Endodermal cell (in vitro differentiated cells): ENCODE results near the gene OR51D1. TPM values are rescaled to one million over a fixed set of nuclear protein-coding genes. Genes with fewer than 3 reads are reported as not detected.

ENCODE experiments used
- DNase-seq: peaks from one replicate; pipeline ENCODE4 v3.0.0-alpha.2; 2017
- H3K27ac ChIP-seq: 2 replicates; pipeline ENCODE4 v1.5.1; 2013; ENCODE audit warnings: mild to moderate bottlenecking, low read depth, low read length, moderate library complexity
- H3K27me3 ChIP-seq: 2 replicates; pipeline ENCODE4 v1.6.1; 2013; ENCODE audit warnings: mild to moderate bottlenecking, low read length, moderate library complexity; ENCODE audit not compliant: insufficient read depth, control insufficient read depth, poor library complexity, severe bottlenecking
- H3K36me3 ChIP-seq: 2 replicates; pipeline ENCODE4 v1.7.0; 2013; ENCODE audit warnings: mild to moderate bottlenecking, low read length, moderate library complexity; ENCODE audit not compliant: control insufficient read depth, insufficient read depth
- H3K4me1 ChIP-seq: one replicate; pipeline ENCODE4 v1.7.0; 2013; ENCODE audit warnings: low read length; ENCODE audit not compliant: control insufficient read depth, insufficient read depth
- H3K4me3 ChIP-seq: 2 replicates; pipeline ENCODE4 v1.5.1; 2013; ENCODE audit warnings: mild to moderate bottlenecking, low read length, moderate library complexity
- H3K9ac ChIP-seq: 2 replicates; pipeline ENCODE4 v1.6.1; 2013; ENCODE audit warnings: mild to moderate bottlenecking, low read length, moderate library complexity; ENCODE audit not compliant: poor library complexity, severe bottlenecking; ENCODE audit errors: extremely low read depth
- H3K9me3 ChIP-seq: 2 replicates; pipeline ENCODE4 v1.6.1; 2013; ENCODE audit warnings: mild to moderate bottlenecking, low read length, moderate library complexity; ENCODE audit not compliant: control insufficient read depth
- H3K27ac Mint-ChIP-seq: 2 replicates; pipeline ENCODE4 v1.8.0; 2020; ENCODE audit warnings: mixed read lengths
- H3K27me3 Mint-ChIP-seq: 2 replicates; pipeline ENCODE4 v1.8.0; 2021; ENCODE audit warnings: mild to moderate bottlenecking, mixed read lengths; ENCODE audit not compliant: insufficient read depth
- H3K36me3 Mint-ChIP-seq: 2 replicates; pipeline ENCODE4 v1.8.0; 2020; ENCODE audit warnings: low read depth, mixed read lengths
- H3K4me1 Mint-ChIP-seq: 2 replicates; pipeline ENCODE4 v1.8.0; 2020; ENCODE audit warnings: mixed read lengths
- H3K4me3 Mint-ChIP-seq: 2 replicates; pipeline ENCODE4 v1.8.0; 2020; ENCODE audit warnings: mild to moderate bottlenecking, moderate library complexity, mixed read lengths
- H3K9me3 Mint-ChIP-seq: 2 replicates; pipeline ENCODE4 v1.8.0; 2020; ENCODE audit warnings: mild to moderate bottlenecking, mixed read lengths
- CTCF ChIP-seq: fragments of 200-600 bp; sonication (generic); conservative IDR thresholded peaks from 2 replicates; pipeline ENCODE4 v1.5.0; 2021; ENCODE audit warnings: antibody characterized with exemption, mild to moderate bottlenecking
- WGBS, 2 experiments: methylation state at CpG; one replicate each; pipeline versions ENCODE4 v1.1.5 to v1.1.7; 2013; ENCODE audit warnings: missing lambda C conversion rate in 2 of 2, mixed read lengths in 1 of 2; ENCODE audit not compliant: insufficient coverage in 1 of 2, insufficient read length in 1 of 2; 5-methylcytosine and 5-hydroxymethylcytosine counted together
- total RNA-seq, 2 donors: library from RNA; stranded (reverse); fragmentation: NEBNext Ultra II Directional in 1 of 2; extraction: Animal tissue kit (Norgen Biotek cat#: 25700) in 1 of 2; gene quantifications; 2 replicates in 1 of 2; 3 replicates in 1 of 2; pipeline ENCODE4 v1.2.1, GENCODE V29; 2021

Gene OR51D1
- total RNA-seq, 2 donors from 2014 or later = not detected

DNA sequence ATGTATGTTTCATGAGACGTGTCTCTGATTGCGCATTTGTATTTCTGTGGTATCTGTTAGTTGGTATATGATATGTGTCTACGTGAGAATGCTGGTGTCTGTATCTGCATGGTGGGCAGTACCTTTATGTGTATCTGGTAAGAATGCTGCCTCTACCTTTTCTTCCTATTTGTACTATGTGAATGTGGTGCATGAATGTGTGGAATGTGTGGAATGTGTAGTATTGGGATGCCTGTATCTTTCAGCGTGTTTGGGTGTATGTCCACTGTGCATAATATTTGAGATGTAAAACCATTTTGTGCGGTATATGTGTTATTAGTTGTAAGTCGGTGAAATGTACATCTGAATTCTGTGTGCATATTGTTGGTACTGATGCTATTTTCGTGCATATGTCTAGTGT, 4.2 kb downstream of the OR51D1 start:
- Histone ChIP-seq H3K36me3 (no peaks in the 10 kb centered on the region), H3K27me3 (peaks cover 70% of the 10 kb centered on the region), H3K27ac (no peak overlapping the region), H3K9ac (no peak overlapping the region), H3K4me3 (no peak overlapping the region), H3K4me1 (no peaks in the 10 kb centered on the region), H3K9me3 (no peaks in the 10 kb centered on the region)
- DNase-seq = no peak
- Mint-ChIP-seq H3K9me3 (no peaks in the 10 kb centered on the region), H3K27me3 (peaks cover 38% of the 10 kb centered on the region), H3K4me3 (no peak overlapping the region), H3K36me3 (no peaks in the 10 kb centered on the region), H3K27ac (no peak overlapping the region), H3K4me1 (no peaks in the 10 kb centered on the region)
- no peak for TF ChIP-seq CTCF
- 91 to 92% methylated on average over 6 to 7 of the region's 7 CpGs for WGBS, 2 experiments

DNA sequence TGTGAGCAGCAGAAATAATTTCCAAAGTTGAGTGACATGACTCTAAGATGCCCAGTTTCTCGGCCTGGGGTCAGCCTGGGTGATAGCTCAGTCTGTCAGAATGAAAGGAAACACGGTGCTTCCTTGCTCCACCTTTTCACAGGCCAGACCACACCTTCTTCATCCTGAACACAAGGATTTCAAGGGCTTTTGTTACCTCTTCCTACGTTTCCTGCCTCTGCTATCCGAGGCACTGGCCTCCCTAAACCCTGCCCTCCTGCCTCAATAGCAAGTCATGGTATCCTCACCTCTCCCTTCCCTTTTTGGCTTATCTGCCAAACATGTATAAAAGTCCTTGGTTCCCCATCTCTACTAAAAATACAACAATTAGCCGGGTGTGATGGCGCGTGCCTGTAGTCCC, 4.8 kb downstream of the OR51D1 start:
- H3K36me3 Mint-ChIP-seq = no peaks in the 10 kb centered on the region
- H3K27ac Mint-ChIP-seq = no peak overlapping the region
- H3K9me3 ChIP-seq = no peaks in the 10 kb centered on the region
- peaks cover 69% of the 10 kb centered on the region for H3K27me3 ChIP-seq
- no peak overlapping the region for H3K4me3 ChIP-seq
- no peak for DNase-seq
- H3K27me3 Mint-ChIP-seq = peaks cover 38% of the 10 kb centered on the region
- no peak overlapping the region for H3K4me3 Mint-ChIP-seq
- no peaks in the 10 kb centered on the region for H3K4me1 Mint-ChIP-seq
- H3K27ac ChIP-seq = no peak overlapping the region
- no peaks in the 10 kb centered on the region for H3K4me1 ChIP-seq
- H3K36me3 ChIP-seq = no peaks in the 10 kb centered on the region
- no peak overlapping the region for H3K9ac ChIP-seq
- TF ChIP-seq CTCF = no peak
- H3K9me3 Mint-ChIP-seq = no peaks in the 10 kb centered on the region
- WGBS, 2 experiments = 89 to 91% methylated on average over 6 to 7 of the region's 7 CpGs

- no peak overlapping the region for H3K27ac ChIP-seq
- H3K9me3 Mint-ChIP-seq = no peaks in the 10 kb centered on the region
- no peak for TF ChIP-seq CTCF
- no peak for DNase-seq
- no peaks in the 10 kb centered on the region for H3K4me1 ChIP-seq
- H3K9me3 ChIP-seq = no peaks in the 10 kb centered on the region
- peaks cover 69% of the 10 kb centered on the region for H3K27me3 ChIP-seq
- H3K4me1 Mint-ChIP-seq = peaks cover 3% of the 10 kb centered on the region
- no peaks in the 10 kb centered on the region for H3K36me3 Mint-ChIP-seq
- H3K4me3 ChIP-seq = no peak overlapping the region
- WGBS, 2 experiments = 30 to 45% methylated on average over 3 to 4 of the region's 5 CpGs
- H3K27me3 Mint-ChIP-seq = peaks cover 43% of the 10 kb centered on the region
- H3K36me3 ChIP-seq = no peaks in the 10 kb centered on the region
- H3K9ac ChIP-seq = no peak overlapping the region
- H3K27ac Mint-ChIP-seq = no peak overlapping the region
- no peak overlapping the region for H3K4me3 Mint-ChIP-seq
Measured at GRCh38 chr11:4643076-4643475, 5.8 kb downstream of the OR51D1 start.
